Pericardium fibroblast (primary cell): ENCODE results near the gene NTMT2. TPM values are rescaled to one million over a fixed set of nuclear protein-coding genes. Genes with fewer than 3 reads are reported as not detected.

Source experiments
- total RNA-seq: library from RNA; depleted of rRNA; stranded (reverse); fragments of >200 nt; gene quantifications from 2 replicates; pipeline ENCODE4 v1.2.3, GENCODE V29; 2015

The NTMT2 gene
- not detected in 2 replicates for total RNA-seq

DNA sequence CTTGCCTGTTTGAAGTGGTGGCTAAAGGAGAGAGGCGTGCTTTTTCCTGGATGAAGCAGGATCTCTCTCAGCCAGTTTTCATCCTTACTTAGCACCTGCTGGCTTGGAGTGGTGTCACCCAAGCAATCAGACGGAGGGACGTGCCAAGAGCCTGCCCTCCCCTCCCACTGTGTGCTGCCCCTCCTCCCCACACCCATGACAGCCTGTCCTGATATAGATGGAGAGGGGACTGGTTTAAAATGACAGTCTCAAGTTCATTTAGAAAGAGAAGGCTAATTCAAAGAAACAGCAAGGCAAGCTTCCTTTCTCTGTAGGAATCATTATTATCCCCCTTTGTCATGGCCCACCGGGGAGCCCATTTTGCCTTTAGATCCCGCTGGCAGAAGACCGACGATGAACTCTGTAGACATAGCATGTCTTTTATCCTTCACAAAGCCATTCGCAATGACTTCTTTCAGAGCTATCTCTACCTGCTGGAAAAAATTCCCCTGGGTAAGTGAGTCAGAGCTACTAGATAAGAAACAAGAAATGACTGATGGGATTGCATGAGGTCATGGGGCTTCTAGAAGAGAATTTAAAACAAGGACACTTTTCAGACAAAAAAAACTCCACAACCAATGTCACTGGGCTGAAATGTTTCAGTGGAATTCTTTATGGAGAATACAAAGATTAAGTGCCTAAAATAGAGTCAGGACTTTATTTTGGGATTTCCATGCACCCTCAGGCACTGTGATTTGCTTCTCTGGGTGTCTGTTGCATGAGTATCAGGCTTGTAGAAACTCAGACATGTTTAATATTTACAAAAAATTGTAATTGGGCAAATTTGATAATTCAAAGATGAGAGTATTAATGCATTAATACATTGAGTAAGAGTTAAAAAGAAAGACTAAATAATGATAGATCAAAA is at the start of gene NTMT2:
NTMT2 (plus strand) TSS at position 190 of the 907 bp plus-strand sequence; CDS start at position 339, 149 bp downstream.

Other genes with a start within 250 kb of the NTMT2 start
- 12.9 and 15.8 TPM in 2 replicates for gene KIFAP3, start 71.3 kb upstream of the NTMT2 start, total RNA-seq